Upper lobe of right lung (tissue), 1 donor: ENCODE results near the gene LAMB2. TPM values are rescaled to one million over a fixed set of nuclear protein-coding genes. Genes with fewer than 3 reads are reported as not detected.

Experiments used
- ATAC-seq: fragments of 200-7000 bp; cut with Tn5 transposase; one replicate; pipeline ENCODE4 v1.9.1; 2020; ENCODE audit warnings: mild to moderate bottlenecking, moderate library complexity
- DNase-seq: peaks from one replicate; pipeline ENCODE4 v3.0.0-alpha.2; 2020
- H3K27ac ChIP-seq: fragments of 200-600 bp; one replicate; pipeline ENCODE4 v1.8.0; 2022
- H3K27me3 ChIP-seq: fragments of 200-600 bp; one replicate; pipeline ENCODE4 v1.8.0; 2022; ENCODE audit warnings: mild to moderate bottlenecking
- H3K36me3 ChIP-seq: fragments of 200-600 bp; one replicate; pipeline ENCODE4 v1.8.0; 2022
- H3K4me1 ChIP-seq: fragments of 200-600 bp; one replicate; pipeline ENCODE4 v1.8.0; 2022
- H3K4me3 ChIP-seq: fragments of 200-600 bp; one replicate; pipeline ENCODE4 v1.8.0; 2022; ENCODE audit warnings: mild to moderate bottlenecking
- H3K9me3 ChIP-seq: fragments of 200-600 bp; one replicate; pipeline ENCODE4 v1.8.0; 2022
- CTCF ChIP-seq: fragments of 200-600 bp; IDR thresholded peaks from one replicate; pipeline ENCODE4 v1.8.0; 2022; ENCODE audit warnings: antibody characterized with exemption
- intact Hi-C: fragments of 100-400 bp; cut with DNase I; formaldehyde crosslinking; loops from one replicate; pipeline ENCODE4 v1.11.0; 2022
- total RNA-seq: library from RNA; stranded (reverse); fragmentation: NEBNext Ultra II Directional; extraction: Animal tissue kit (Norgen Biotek cat#: 25700); gene quantifications from one replicate; pipeline ENCODE4 v1.2.1, GENCODE V29; 2021
- donor health status: DM: no; HTN: yes; CAD: no; lungs with severe emphysema.

LAMB2 gene
- total RNA-seq, 1 donor from 2014 or later, result 489 TPM

GRCh38 chr3:49158792-49159191 lies 25.9 kb upstream of the LAMB2 start:
- H3K4me1 ChIP-seq, result no peaks in the 10 kb centered on the region
- intact Hi-C loops, result no loop called here
- TF ChIP-seq CTCF, result no peak
- H3K27ac ChIP-seq, result no peak overlapping the region
- H3K9me3 ChIP-seq, result no peaks in the 10 kb centered on the region
- DNase-seq (no peak), ATAC-seq (no peak)
- H3K27me3 ChIP-seq, result no peaks in the 10 kb centered on the region
- no peak overlapping the region for H3K4me3 ChIP-seq
- H3K36me3 ChIP-seq, result peaks cover 12% of the 10 kb centered on the region

GRCh38 chr3:49158103-49158709 lies 25.4 kb upstream of the LAMB2 start:
- peaks cover 6% of the 10 kb centered on the region for H3K36me3 ChIP-seq
- peak; percentile 71 for ATAC-seq
- intact Hi-C loops, result no loop called here
- H3K9me3 ChIP-seq, result no peaks in the 10 kb centered on the region
- TF ChIP-seq CTCF, result peak; percentile 44
- H3K4me1 ChIP-seq, result no peaks in the 10 kb centered on the region
- no peak for DNase-seq
- no peaks in the 10 kb centered on the region for H3K27me3 ChIP-seq
- H3K27ac ChIP-seq, result no peak overlapping the region
- H3K4me3 ChIP-seq, result no peak overlapping the region

- ATAC-seq (no peak), DNase-seq (no peak)
- H3K4me3 ChIP-seq, result no peak overlapping the region
- no peaks in the 10 kb centered on the region for H3K27me3 ChIP-seq
- intact Hi-C loops, result no loop called here
- no peaks in the 10 kb centered on the region for H3K9me3 ChIP-seq
- H3K27ac ChIP-seq, result no peak overlapping the region
- no peaks in the 10 kb centered on the region for H3K36me3 ChIP-seq
- TF ChIP-seq CTCF, result no peak
- no peaks in the 10 kb centered on the region for H3K4me1 ChIP-seq
Observed at GRCh38 chr3:49157289-49157688, 24.4 kb upstream of the LAMB2 start.

- H3K36me3 ChIP-seq, result no peaks in the 10 kb centered on the region
- ATAC-seq (no peak), DNase-seq (no peak)
- no peak for TF ChIP-seq CTCF
- H3K9me3 ChIP-seq, result no peaks in the 10 kb centered on the region
- no peak overlapping the region for H3K4me3 ChIP-seq
- no peaks in the 10 kb centered on the region for H3K27me3 ChIP-seq
- H3K4me1 ChIP-seq, result no peaks in the 10 kb centered on the region
- intact Hi-C loops, result no loop called here
- no peak overlapping the region for H3K27ac ChIP-seq
Observed at GRCh38 chr3:49153349-49153912, 20.6 kb upstream of the LAMB2 start.

- Histone ChIP-seq H3K4me1 (no peaks in the 10 kb centered on the region), H3K36me3 (no peaks in the 10 kb centered on the region), H3K27ac (no peak overlapping the region), H3K4me3 (no peak overlapping the region), H3K27me3 (no peaks in the 10 kb centered on the region), H3K9me3 (no peaks in the 10 kb centered on the region)
- intact Hi-C loops, result no loop called here
- no peak for ATAC-seq
- TF ChIP-seq CTCF, result no peak
- DNase-seq, result no peak
Observed at GRCh38 chr3:49151610-49152009, 18.8 kb upstream of the LAMB2 start.
